Amniotic stem cell (primary cell): ENCODE results near the gene IRX5.

Experiments
- DNase-seq: peaks from one replicate; lab custom pipeline; 2025; lab: John Stamatoyannopoulos, UW

The IRX5 gene

DNA sequence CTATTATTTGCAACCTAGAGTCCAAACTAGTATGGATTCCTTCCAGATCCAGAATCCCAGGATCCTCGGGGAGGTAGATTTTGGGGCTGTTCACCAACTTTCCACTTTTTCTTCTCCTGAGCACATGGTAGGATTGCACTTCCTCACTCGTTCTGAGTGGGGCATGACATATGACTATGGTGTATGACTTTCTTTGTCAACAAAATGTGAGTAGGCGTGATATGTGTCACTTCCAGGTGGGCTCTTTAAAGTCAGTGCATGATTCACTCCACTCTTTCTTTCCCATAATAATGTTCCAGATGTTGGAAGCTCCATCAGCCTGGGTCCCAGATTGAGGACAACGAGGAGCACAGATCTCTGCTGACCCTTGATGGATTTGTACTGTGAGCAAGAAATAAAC lies 21.5 kb downstream of the IRX5 start:
- no peak for DNase-seq

DNA sequence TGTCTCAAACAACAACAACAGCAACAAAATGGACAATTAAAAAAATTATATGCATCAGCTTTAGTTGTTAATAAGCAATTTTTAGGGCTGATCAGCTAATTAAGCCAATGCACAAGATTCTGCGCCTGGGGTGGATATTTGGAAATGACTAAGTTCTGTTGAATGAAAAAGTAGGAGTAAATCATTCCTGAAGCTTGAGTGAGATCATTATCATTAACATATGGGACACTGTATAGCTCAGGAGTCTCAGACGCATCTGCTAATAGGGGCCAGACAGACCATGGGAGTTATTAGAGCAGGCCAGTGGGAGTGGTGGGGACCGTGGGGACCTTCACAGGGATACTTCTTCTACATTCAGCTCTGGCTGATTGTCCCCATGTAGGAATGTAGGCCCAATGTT lies 22.8 kb downstream of the IRX5 start:
- no peak for DNase-seq

DNA sequence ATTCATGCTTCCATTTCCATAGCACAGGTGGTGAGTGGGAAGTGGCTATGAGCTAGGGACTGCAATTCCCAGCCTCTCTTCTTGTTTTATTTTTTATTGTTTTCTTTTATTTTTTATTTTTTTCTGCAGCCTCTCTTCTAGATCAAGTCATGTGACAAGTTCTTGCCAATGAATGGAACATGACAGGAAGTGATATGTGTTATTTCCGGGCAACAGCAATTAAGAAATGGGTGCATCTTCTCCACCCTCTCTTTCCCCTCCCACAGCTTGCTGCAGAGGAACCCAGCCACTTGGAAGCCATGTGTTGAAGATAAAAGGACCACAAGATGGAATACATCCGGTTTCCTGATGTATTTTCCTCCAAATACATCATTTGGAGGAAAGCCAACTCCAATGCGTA lies 23.6 kb downstream of the IRX5 start:
- DNase-seq, result no peak

DNA sequence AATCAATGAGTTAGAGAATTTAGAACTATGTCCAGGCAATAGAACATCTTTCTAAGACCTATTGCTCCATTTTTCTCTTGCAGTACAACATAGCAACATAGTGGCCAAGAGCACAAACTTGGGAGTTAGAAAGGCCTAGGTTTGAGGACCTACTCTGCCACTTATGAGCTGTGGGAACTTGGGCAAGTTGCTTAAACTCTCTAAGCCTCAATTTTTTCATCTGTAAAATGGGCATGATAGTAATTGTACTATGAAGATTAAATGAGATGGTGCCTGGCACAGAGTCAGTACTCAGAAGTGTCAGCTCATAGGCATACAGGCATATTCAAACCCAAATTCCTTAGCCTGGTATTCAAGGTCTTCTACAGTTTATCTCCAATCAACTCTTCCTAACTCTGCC lies 25.1 kb downstream of the IRX5 start:
- no peak for DNase-seq

DNA sequence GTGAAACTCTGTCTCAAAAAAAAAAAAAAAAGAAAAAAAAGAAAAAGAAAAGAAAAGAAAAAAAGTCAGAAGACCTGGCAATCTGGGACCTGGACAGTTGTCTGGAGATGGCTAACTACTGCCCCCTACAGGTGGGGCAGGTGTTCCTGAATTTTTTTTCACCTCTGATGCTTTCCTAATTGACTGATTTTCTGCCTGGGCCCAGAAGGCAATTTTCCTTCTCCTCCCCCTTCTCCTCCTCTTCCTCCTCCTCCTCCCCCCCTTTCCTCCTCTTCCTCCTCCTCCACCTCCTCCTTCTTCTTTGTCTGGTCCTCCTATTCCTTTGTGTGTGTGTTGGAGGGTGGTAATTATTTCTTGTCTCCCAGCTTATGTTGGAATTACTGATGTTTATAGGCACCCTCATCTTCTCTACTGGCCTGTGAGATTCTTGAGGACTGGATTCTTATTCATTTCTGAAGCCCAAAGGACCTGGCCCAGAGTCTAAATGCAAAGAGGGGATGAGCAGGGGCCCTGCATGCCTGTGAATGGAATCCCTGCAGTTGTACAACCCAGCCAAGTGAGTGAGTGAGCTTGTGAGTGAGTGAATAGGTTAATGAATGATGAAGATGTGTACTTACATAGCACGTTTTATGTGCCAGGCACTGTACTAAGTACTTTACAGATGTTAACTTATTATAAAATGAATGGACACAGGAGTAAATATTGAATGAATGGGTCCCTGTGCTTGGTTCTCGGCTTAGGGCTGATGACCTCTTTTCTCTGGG lies 26.9 kb downstream of the IRX5 start:
- DNase-seq, result no peak

DNA sequence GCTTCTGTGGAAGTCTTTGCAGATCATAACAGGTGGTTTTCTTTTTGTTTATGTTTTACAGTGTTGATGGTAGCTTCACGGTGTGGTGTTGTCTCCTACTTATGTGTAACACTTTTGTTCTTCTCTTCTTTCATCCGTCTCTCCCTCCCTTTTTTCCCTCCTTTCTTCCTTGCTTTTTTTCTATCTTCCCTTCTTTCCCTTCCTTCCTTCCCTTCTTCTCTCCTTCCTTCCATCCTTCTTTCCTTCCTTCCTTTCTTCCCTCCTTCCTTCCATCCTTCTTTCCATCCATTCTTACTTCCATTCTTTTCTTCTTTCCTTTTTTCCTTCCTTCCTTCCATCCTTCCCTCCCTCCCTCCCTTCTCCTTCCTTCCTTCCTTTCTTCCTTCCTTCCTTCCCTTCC lies 31.4 kb downstream of the IRX5 start:
- no peak for DNase-seq

DNA sequence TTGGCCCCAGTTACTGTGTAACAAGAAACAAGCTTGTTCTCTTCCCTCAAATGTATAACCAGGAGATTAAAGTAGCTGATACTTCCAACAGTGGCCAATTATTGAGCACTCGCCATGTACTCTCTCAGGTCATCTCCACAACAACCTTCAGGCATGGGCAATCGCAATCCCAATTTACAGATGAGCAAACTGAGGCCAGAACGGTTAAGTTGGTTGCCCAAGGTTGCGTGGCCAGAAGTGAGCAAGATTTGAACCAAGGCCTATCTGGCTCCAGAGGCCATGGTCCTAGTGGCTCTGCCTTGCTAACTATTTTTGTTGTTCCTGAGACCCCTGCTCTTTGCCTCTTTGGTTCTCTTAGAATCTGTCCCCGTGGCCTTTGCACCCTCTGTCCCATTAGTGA lies 33.6 kb downstream of the IRX5 start:
- no peak for DNase-seq

DNA sequence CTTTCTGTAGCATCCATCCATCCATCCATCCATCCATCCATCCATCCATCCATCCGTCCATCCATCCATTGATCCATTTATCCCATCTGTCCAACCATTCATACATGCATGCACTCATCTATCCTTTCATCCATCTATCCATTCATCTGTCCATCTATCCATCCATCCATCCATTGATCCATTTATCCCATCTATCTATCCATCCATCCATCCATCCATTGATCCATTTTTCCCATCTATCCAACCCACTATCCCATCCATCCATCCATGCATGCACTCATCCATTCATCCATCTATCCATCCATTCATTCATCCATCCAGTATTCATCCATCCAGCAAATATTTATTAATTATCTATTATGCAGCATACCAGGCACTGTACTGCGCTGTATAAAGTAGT lies 34.8 kb downstream of the IRX5 start:
- DNase-seq, result no peak

DNA sequence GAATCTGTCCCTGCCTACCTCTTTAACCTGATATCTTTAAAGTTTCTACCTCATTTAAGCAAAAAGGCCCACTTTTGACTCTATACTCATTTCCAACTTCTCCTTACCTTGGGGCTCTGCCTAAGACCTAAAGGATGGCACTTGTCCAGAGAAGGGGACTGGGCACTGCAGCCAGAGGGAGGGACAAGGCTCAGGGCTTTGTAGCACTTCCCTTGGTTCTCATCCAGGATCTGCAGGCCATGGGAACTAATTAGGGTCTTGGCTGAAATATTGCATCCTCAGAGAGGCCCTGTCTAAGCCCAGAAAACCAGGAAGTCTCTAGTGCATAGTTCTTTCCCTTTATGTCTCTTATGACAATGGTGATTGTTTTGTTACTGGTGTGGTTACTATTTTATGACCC lies 37.3 kb downstream of the IRX5 start:
- no peak for DNase-seq

DNA sequence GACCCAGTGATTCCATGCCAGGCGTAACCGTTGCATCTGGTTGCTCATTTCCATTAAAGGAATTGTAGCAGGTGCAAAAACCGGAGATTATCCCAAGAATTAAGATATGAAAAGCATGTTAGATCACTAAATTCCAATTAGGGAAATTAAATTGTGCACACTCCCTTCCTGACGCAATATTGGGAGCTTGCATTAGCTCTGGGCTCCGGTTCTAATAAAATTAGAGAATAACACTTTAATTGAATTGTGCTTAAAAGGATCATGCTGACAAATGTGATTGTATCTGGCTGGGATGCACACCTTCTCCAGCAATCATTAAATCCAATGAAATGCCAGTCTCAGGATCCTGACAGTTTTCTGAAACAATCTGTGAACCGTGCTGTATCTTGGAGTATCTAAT lies 38.1 kb downstream of the IRX5 start:
- no peak for DNase-seq

DNA sequence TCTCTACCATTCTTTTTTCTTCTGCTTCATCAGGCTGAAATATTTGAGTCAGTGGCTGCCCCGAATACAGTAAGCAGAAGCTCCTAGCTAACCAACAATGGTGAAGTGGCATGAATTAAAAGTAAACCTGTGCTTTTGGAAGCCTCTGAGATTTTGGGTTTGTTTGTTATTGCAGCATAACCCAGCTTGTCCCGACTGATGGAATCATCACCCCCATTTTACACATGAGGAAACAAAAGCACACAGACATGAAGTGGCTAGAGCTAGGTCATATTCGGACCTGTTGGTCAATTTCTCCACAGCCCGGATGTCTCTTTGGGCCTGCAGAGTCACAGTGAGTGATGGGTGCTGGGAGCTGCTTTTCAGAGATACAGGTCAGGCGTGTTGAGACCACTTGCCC lies 39.4 kb downstream of the IRX5 start:
- DNase-seq, result no peak

DNA sequence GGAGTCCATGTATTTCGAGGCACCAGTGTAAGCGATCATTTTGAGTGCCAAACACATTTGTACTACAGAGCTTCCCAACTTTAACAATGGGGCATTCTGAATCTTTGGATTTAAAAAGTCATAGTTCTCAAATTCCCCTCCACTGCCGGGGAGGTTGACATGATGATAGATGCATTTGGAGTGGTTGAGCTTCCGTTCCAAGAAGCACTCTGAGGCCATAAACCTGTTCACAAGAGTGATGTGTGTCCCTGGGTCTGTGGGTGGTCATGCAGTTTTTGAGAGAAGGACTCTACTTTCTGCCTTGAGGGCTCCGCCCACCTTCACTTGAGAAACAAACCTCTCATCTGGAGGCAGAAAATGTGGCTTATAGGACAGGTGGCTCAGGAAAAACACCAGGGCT lies 43.7 kb downstream of the IRX5 start:
- DNase-seq, result no peak

DNA sequence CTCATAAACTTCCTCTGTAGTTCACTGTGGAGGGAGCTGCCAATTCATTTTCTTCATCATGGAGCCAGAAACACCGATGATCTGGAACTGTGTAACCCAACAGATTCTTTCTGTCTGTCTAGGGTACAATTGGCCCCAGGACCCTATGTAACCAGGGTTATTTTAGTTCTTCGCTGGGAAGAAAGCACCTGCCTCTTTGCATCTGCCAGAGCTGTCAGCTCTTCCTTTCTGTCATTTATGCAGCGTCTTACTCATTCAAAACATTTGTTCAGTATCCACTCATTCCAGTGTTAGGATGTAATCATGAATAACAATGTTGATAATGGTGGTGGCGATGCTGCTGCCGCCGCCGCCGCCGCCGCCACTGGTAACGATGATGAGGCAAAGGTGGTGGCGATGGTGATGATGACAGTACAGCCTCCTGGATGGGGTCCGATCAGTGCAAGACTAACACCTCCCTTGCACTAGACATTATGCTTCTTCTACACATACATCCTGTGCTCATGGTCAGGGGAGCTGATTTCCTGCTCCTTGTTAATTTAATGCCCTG lies 46.1 kb downstream of the IRX5 start:
- no peak for DNase-seq

DNA sequence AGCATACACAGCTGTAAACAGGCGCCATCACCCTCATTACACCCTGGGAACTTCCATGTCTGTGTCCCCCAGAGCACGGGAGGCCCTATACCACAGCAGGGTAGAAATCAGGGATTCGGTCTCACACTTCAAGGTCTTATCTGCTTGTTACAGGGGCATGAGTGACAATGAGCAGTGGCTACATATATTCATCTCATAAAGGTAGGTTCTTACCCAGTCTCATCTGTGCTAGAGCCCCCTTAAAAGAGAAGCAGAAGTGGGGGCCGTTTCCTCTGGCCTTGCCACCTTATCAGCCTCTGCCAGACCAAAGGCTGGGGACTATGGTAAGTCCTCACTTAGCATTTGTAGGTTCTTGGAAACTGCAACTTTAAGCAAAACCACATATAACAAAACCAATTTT lies 46.5 kb downstream of the IRX5 start:
- no peak for DNase-seq

DNA sequence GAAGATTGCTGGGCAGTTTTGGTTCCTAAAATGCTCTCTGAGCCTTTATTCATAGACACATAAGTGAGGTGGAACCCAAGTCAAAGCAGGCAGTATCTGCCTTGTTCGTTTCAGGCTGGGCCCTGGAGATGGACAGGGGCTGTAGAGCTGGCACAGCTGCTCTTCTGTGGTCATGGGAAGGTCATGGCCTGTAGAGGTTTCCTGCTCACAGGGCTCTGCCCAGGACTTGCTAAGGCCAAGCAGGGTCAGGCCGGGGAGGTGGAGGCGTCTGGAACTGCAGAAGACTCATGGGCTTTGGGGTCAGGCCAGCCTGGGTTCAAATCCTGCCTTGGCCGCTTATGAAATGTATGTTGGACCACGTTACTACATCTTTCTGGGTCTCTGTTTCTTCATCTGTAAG lies 50.2 kb downstream of the IRX5 start:
- no peak for DNase-seq
